ENCODE measurements around the gene CD55.

DNA sequence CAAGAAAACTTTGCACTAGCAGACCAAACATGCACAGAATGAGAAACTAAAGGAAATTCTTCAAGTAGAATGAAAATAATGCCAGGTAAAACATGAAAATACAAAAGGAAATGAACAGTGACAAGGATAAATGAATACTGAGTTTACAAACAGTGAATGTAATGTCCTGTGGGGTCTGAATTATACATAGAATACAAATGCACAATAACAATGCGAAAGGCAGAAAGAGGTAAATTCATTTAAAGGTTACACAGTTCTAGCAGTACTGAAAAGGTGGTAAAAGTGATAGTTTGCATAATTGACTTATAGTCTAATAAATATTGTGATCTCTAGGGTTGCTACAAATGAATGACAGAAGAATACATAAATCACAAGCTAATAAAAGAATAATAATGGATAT lies 12.9 kb downstream of the CD55 start:
- TF ChIP-seq RAD21 (IDR thresholded peaks at IDR 0.05; ENCODE audit: low read depth): no peak
- TF ChIP-seq, protein P1, sequence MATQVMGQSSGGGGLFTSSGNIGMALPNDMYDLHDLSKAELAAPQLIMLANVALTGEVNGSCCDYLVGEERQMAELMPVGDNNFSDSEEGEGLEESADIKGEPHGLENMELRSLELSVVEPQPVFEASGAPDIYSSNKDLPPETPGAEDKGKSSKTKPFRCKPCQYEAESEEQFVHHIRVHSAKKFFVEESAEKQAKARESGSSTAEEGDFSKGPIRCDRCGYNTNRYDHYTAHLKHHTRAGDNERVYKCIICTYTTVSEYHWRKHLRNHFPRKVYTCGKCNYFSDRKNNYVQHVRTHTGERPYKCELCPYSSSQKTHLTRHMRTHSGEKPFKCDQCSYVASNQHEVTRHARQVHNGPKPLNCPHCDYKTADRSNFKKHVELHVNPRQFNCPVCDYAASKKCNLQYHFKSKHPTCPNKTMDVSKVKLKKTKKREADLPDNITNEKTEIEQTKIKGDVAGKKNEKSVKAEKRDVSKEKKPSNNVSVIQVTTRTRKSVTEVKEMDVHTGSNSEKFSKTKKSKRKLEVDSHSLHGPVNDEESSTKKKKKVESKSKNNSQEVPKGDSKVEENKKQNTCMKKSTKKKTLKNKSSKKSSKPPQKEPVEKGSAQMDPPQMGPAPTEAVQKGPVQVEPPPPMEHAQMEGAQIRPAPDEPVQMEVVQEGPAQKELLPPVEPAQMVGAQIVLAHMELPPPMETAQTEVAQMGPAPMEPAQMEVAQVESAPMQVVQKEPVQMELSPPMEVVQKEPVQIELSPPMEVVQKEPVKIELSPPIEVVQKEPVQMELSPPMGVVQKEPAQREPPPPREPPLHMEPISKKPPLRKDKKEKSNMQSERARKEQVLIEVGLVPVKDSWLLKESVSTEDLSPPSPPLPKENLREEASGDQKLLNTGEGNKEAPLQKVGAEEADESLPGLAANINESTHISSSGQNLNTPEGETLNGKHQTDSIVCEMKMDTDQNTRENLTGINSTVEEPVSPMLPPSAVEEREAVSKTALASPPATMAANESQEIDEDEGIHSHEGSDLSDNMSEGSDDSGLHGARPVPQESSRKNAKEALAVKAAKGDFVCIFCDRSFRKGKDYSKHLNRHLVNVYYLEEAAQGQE (IDR thresholded peaks at IDR 0.05; ENCODE audit: low read depth): no peak
- TF ChIP-seq, protein P2, sequence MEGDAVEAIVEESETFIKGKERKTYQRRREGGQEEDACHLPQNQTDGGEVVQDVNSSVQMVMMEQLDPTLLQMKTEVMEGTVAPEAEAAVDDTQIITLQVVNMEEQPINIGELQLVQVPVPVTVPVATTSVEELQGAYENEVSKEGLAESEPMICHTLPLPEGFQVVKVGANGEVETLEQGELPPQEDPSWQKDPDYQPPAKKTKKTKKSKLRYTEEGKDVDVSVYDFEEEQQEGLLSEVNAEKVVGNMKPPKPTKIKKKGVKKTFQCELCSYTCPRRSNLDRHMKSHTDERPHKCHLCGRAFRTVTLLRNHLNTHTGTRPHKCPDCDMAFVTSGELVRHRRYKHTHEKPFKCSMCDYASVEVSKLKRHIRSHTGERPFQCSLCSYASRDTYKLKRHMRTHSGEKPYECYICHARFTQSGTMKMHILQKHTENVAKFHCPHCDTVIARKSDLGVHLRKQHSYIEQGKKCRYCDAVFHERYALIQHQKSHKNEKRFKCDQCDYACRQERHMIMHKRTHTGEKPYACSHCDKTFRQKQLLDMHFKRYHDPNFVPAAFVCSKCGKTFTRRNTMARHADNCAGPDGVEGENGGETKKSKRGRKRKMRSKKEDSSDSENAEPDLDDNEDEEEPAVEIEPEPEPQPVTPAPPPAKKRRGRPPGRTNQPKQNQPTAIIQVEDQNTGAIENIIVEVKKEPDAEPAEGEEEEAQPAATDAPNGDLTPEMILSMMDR (IDR thresholded peaks at IDR 0.05 in 2 of 3, conservative IDR thresholded peaks at IDR 0.05 in 1 of 3; ENCODE audit: borderline replicate concordance in 1 of 3, insufficient read depth in 1 of 3, low read depth in 2 of 3, low read length in 2 of 3): no peak
- no peak for TF ChIP-seq EZH2 (IDR thresholded peaks at IDR 0.05)
- TF ChIP-seq POLR2A (IDR thresholded peaks at IDR 0.05; ENCODE audit: borderline replicate concordance, extremely low read depth, insufficient read depth, insufficient read length): no peak
